K562 (cell line): ENCODE measurements around the gene TRDMT1. TPM values are rescaled to one million over a fixed set of nuclear protein-coding genes. Genes with fewer than 3 reads are reported as not detected.

Experiments used
- ATF3 ChIP-seq, 2 experiments: fragments of 450-650 bp in 1 of 2; sonication (generic) in 1 of 2; formaldehyde crosslinking in 1 of 2; IDR thresholded peaks in 1 of 2; conservative IDR thresholded peaks in 1 of 2; 2 replicates each; pipeline versions ENCODE4 v1.6.1 to v1.8.1; 2016 to 2023; ENCODE audit warnings: mild to moderate bottlenecking in 2 of 2, moderate library complexity in 2 of 2, inconsistent platforms in 1 of 2, missing genetic modification reagents in 1 of 2
- ATF7 ChIP-seq: fragments of 450-650 bp; IDR thresholded peaks from 2 replicates; pipeline ENCODE4 v1.7.1; 2014; ENCODE audit warnings: mild to moderate bottlenecking, moderate library complexity
- DDX20 ChIP-seq: fragments of 450-650 bp; IDR thresholded peaks from 2 replicates; pipeline ENCODE4 v1.6.1; 2016; ENCODE audit warnings: missing genetic modification characterization, low read depth, mild to moderate bottlenecking, missing compliant biosample characterization, moderate library complexity
- PRDM10 ChIP-seq: fragments of 450-650 bp; IDR thresholded peaks from 2 replicates; pipeline ENCODE4 v1.6.1; 2018; ENCODE audit not compliant: partially characterized antibody
- SFPQ ChIP-seq: fragments of 200-400 bp; formaldehyde crosslinking; IDR thresholded peaks from 2 replicates; pipeline ENCODE4 v1.6.1; 2017; ENCODE audit warnings: mild to moderate bottlenecking, low read depth, low read length, moderate library complexity
- SREBF1 ChIP-seq: fragments of 150-350 bp; IDR thresholded peaks from 2 replicates; pipeline ENCODE4 v1.6.1; 2014; ENCODE audit warnings: antibody characterized with exemption, low read depth, low read length, borderline replicate concordance
- TSC22D4 ChIP-seq: fragments of 450-650 bp; IDR thresholded peaks from 2 replicates; pipeline ENCODE4 v1.6.1; 2016; ENCODE audit warnings: missing genetic modification characterization, missing biosample characterization, control low read depth
- ZNF717 ChIP-seq: fragments of 250-450 bp; sonication (Bioruptor Pico); IDR thresholded peaks from 2 replicates; pipeline ENCODE4 v1.5.0; 2021
- polyA plus RNA-seq, 8 experiments: library from polyadenylated mRNA; depleted of rRNA in 4 of 8; stranded (reverse) in 5 of 8; unstranded in 3 of 8; fragments of >200 nt; fragmentation: Nextera tagmentation in 2 of 8; fragmentation: Illumina TruSeq in 1 of 8; extraction: Ambion mirVana in 2 of 8; extraction: Trizol in 1 of 8; gene quantifications; 2 replicates each; pipeline versions ENCODE4 v1.2.1 to v1.2.3, GENCODE V29; 2011 to 2014; ENCODE audit warnings: inconsistent platforms in 1 of 8, missing spikeins in 1 of 8
- total RNA-seq, 7 experiments: library from RNA; depleted of rRNA in 6 of 7; stranded (reverse); fragments of >200 nt in 6 of 7; fragmentation: Illumina TruSeq in 2 of 7; extraction: Trizol in 2 of 7; gene quantifications; 2 replicates each; pipeline versions ENCODE4 v1.2.1 to v1.2.3, GENCODE V29; 2011 to 2021; ENCODE audit warnings: low replicate concordance in 1 of 7
- TF ChIP-seq, protein P1 (sequence below): fragments of 250-450 bp; sonication (Bioruptor Pico); IDR thresholded peaks from 2 replicates; pipeline ENCODE4 v1.4.0; 2020; ENCODE audit warnings: borderline replicate concordance
- TF ChIP-seq, protein P2 (sequence below): fragments of 250-450 bp; sonication (Bioruptor Pico); IDR thresholded peaks from 2 replicates; pipeline ENCODE4 v1.5.0; 2020; ENCODE audit warnings: mild to moderate bottlenecking, borderline replicate concordance

The TRDMT1 gene
- total and polyA plus RNA-seq, 9 of the 15 experiments (the other 6 are each of a cell fraction or from before 2014, with no cell fraction given) = 5.4 to 12.6 (median 9.3) TPM

DNA sequence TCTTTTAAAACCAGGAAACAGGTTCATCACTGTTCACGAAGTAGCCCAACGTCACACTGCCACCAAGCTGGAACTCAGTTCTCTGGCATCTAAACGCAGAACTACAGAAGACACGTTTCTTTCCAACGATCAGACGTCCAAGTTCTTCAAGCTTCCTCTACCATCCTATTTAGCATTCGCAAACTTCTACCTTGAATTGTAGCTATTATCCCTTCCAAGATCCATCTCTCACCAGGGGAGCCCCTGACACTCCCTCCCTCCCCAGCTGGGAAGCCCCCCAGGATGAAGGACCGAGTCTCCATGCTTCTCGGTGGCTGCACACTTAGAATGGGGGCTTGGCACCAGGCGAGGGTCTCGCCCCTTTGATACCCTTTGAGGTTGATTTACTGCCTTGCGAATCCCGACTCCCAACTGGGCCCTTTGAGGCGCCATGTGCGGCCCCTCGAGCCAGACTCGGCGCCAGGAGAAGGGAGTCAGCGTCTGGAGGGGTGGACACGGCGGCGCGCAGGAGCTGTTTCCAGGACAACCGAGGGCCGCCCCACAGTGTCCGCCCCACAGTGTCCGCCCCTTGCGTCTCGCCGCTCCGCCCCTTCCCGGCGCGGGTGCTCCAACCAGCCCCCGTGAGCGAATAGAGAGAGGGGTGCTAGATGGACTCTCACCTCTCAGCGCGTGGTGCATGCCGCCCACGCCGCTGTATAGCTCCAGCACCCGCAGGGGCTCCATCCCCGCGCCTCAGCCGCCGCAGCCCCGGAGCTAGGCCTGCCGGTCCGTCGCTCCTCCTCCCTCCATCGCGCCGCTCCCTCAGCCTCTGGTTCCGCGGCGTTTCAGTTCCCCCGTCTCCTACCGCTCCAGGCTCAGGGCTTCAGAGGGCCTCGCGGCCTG is at the start of gene TRDMT1 (continued):
- TF ChIP-seq, protein P1, sequence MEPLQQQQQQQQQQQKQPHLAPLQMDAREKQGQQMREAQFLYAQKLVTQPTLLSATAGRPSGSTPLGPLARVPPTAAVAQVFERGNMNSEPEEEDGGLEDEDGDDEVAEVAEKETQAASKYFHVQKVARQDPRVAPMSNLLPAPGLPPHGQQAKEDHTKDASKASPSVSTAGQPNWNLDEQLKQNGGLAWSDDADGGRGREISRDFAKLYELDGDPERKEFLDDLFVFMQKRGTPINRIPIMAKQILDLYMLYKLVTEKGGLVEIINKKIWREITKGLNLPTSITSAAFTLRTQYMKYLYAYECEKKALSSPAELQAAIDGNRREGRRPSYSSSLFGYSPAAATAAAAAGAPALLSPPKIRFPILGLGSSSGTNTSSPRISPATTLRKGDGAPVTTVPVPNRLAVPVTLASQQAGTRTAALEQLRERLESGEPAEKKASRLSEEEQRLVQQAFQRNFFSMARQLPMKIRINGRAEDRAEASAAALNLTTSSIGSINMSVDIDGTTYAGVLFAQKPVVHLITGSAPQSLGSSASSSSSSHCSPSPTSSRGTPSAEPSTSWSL = no peak
- no peak for TF ChIP-seq DDX20 (tag)
- 0 out of 2 replicates have a peak, but pooled peaks have one; percentile 38 for TF ChIP-seq ATF3 (IDR thresholded peaks at IDR 0.05)
- no peak for TF ChIP-seq ATF3 (CRISPR knock-in tag; conservative IDR thresholded peaks at IDR 0.05)
- peak; percentile 87 for TF ChIP-seq ATF7
- TF ChIP-seq SREBF1 = no peak
- TF ChIP-seq, protein P2, sequence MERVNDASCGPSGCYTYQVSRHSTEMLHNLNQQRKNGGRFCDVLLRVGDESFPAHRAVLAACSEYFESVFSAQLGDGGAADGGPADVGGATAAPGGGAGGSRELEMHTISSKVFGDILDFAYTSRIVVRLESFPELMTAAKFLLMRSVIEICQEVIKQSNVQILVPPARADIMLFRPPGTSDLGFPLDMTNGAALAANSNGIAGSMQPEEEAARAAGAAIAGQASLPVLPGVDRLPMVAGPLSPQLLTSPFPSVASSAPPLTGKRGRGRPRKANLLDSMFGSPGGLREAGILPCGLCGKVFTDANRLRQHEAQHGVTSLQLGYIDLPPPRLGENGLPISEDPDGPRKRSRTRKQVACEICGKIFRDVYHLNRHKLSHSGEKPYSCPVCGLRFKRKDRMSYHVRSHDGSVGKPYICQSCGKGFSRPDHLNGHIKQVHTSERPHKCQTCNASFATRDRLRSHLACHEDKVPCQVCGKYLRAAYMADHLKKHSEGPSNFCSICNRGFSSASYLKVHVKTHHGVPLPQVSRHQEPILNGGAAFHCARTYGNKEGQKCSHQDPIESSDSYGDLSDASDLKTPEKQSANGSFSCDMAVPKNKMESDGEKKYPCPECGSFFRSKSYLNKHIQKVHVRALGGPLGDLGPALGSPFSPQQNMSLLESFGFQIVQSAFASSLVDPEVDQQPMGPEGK = no peak
- no peak for TF ChIP-seq ZNF717 (CRISPR knock-in tag)
- TF ChIP-seq SFPQ = no peak
- TF ChIP-seq PRDM10 = peak; percentile 81
- TF ChIP-seq TSC22D4 (tag) = no peak
